AG20443 (cell line): ENCODE results near the gene WDR37.
"Not testable (repeated sequence)": the region's sequence is repeated elsewhere in the genome, so short reads cannot be mapped to it uniquely, and the experiment has no call there.

Source experiments
- DNase-seq: peaks from one replicate; pipeline ENCODE4 v3.0.0; 2012; ENCODE audit warnings: low spot score, mixed read lengths

Gene WDR37

GRCh38 chr10:1153805-1154351 lies 97.7 kb downstream of the WDR37 start:
- no peak for DNase-seq

GRCh38 chr10:1154531-1155295 lies 98.5 kb downstream of the WDR37 start:
- no peak for DNase-seq

GRCh38 chr10:1155791-1156615 lies 99.8 kb downstream of the WDR37 start:
- no peak for DNase-seq

- DNase-seq, result no peak
These were observed 100.4 kb downstream of the WDR37 start for GRCh38 chr10:1156616-1156886.

- DNase-seq, result no peak
These were observed 100.9 kb downstream of the WDR37 start for GRCh38 chr10:1156921-1157614.

- no peak for DNase-seq
These were observed 101.4 kb downstream of the WDR37 start for GRCh38 chr10:1157615-1157933.

- no peak for DNase-seq
These were observed 101.9 kb downstream of the WDR37 start for GRCh38 chr10:1158066-1158465.

GRCh38 chr10:1158536-1158935 lies 102.4 kb downstream of the WDR37 start:
- not testable (repeated sequence) for DNase-seq

GRCh38 chr10:1159131-1160061 lies 103.2 kb downstream of the WDR37 start:
- no peak for DNase-seq

- DNase-seq, result no peak
These were observed 104.6 kb downstream of the WDR37 start for GRCh38 chr10:1160561-1161314.

- not testable (repeated sequence) for DNase-seq
These were observed 105.1 kb downstream of the WDR37 start for GRCh38 chr10:1161315-1161673.

GRCh38 chr10:1162481-1163203 lies 106.5 kb downstream of the WDR37 start:
- DNase-seq, result no peak

GRCh38 chr10:1163204-1163660 lies 107.0 kb downstream of the WDR37 start:
- DNase-seq, result no peak

- no peak for DNase-seq
These were observed 107.6 kb downstream of the WDR37 start for GRCh38 chr10:1163831-1164230.

GRCh38 chr10:1166101-1166827 lies 110.1 kb downstream of the WDR37 start:
- no peak for DNase-seq

GRCh38 chr10:1166828-1167275 lies 110.7 kb downstream of the WDR37 start:
- DNase-seq, result no peak

- no peak for DNase-seq
These were observed 112.6 kb downstream of the WDR37 start for GRCh38 chr10:1168763-1169162.

- no peak for DNase-seq
These were observed 113.2 kb downstream of the WDR37 start for GRCh38 chr10:1169186-1169885.
